Measurements from ENCODE around the gene HSPA5. TPM values are rescaled to one million over a fixed set of nuclear protein-coding genes. Genes with fewer than 3 reads are reported as not detected.
A peak's percentile ranks its signal among the peaks of the same experiment; 100 is the strongest.

Gene HSPA5
- total RNA-seq, 1 experiment from 2014 or later: 259 TPM

- CTCF ChIA-PET: no interaction called here
- H3K4me3 Mint-ChIP-seq (ENCODE audit: low read depth, unreplicated experiment): no peak overlapping the region
- no peaks in the 10 kb centered on the region for H3K9me3 Mint-ChIP-seq (ENCODE audit: low read depth, unreplicated experiment)
- peaks cover 11% of the 10 kb centered on the region for H3K4me1 Mint-ChIP-seq (ENCODE audit: low read depth, unreplicated experiment)
- no peak for DNase-seq
- TF ChIP-seq CTCF (IDR thresholded peaks at IDR 0.05; ENCODE audit: unreplicated experiment): no peak
- no peaks in the 10 kb centered on the region for H3K27me3 Mint-ChIP-seq (ENCODE audit: unreplicated experiment)
- peaks cover 7% of the 10 kb centered on the region for H3K36me3 Mint-ChIP-seq (ENCODE audit: insufficient read depth, unreplicated experiment)
- BruUV-seq (replicated peaks): no TSS peak
- peak overlapping the region; percentile 36 for H3K27ac Mint-ChIP-seq (ENCODE audit: unreplicated experiment)
- intact Hi-C loops (cut with micrococcal nuclease; ENCODE audit: unreplicated experiment): no loop called here
These were observed 36.3 kb upstream of the HSPA5 start for GRCh38 chr9:125277411-125277810.

GRCh38 chr9:125276771-125277170 lies 35.6 kb upstream of the HSPA5 start:
- TF ChIP-seq CTCF (IDR thresholded peaks at IDR 0.05; ENCODE audit: unreplicated experiment): no peak
- BruUV-seq (replicated peaks): no TSS peak
- Mint-ChIP-seq H3K27me3 (ENCODE audit: unreplicated experiment) (no peaks in the 10 kb centered on the region), H3K36me3 (ENCODE audit: insufficient read depth, unreplicated experiment) (peaks cover 12% of the 10 kb centered on the region), H3K4me1 (ENCODE audit: low read depth, unreplicated experiment) (peaks cover 11% of the 10 kb centered on the region), H3K9me3 (ENCODE audit: low read depth, unreplicated experiment) (no peaks in the 10 kb centered on the region), H3K4me3 (ENCODE audit: low read depth, unreplicated experiment) (no peak overlapping the region), H3K27ac (ENCODE audit: unreplicated experiment) (peak overlapping the region; percentile 36)
- no peak for DNase-seq
- intact Hi-C loops (cut with micrococcal nuclease; ENCODE audit: unreplicated experiment): no loop called here
- CTCF ChIA-PET: no interaction called here

GRCh38 chr9:125272697-125273096 lies 31.6 kb upstream of the HSPA5 start:
- no TSS peak for BruUV-seq (replicated peaks)
- peak; percentile 15 for DNase-seq
- H3K27ac Mint-ChIP-seq (ENCODE audit: unreplicated experiment): peak overlapping the region; percentile 83

GRCh38 chr9:125271081-125271480 lies 29.9 kb upstream of the HSPA5 start:
- H3K27ac Mint-ChIP-seq (ENCODE audit: unreplicated experiment): no peak overlapping the region
- no peak for TF ChIP-seq CTCF (IDR thresholded peaks at IDR 0.05; ENCODE audit: unreplicated experiment)
- CTCF ChIA-PET: no interaction called here
- BruUV-seq (replicated peaks): no TSS peak
- no peak overlapping the region for H3K4me3 Mint-ChIP-seq (ENCODE audit: low read depth, unreplicated experiment)
- intact Hi-C loops (cut with micrococcal nuclease; ENCODE audit: unreplicated experiment): no loop called here
- H3K4me1 Mint-ChIP-seq (ENCODE audit: low read depth, unreplicated experiment): peaks cover 11% of the 10 kb centered on the region
- DNase-seq: no peak
- no peaks in the 10 kb centered on the region for H3K9me3 Mint-ChIP-seq (ENCODE audit: low read depth, unreplicated experiment)
- peaks cover 12% of the 10 kb centered on the region for H3K36me3 Mint-ChIP-seq (ENCODE audit: insufficient read depth, unreplicated experiment)
- no peaks in the 10 kb centered on the region for H3K27me3 Mint-ChIP-seq (ENCODE audit: unreplicated experiment)

More at GRCh38 chr9:125272697-125273096, 31.6 kb upstream of the HSPA5 start:
- intact Hi-C loops (cut with micrococcal nuclease; ENCODE audit: unreplicated experiment): loop anchor here (1.0 kb wide), 1 partner anchor 31 kb away; the partner anchor contains the start of gene HSPA5
- CTCF ChIA-PET: interaction anchor here (0.7 to 1.2 kb wide), 3 partner anchors 11 to 1168 kb away, joined by 3 to 6 read pairs (median 4); partner anchors contain the start of gene GAPVD1
- Mint-ChIP-seq H3K36me3 (ENCODE audit: insufficient read depth, unreplicated experiment) (peaks cover 12% of the 10 kb centered on the region), H3K4me3 (ENCODE audit: low read depth, unreplicated experiment) (peak overlapping the region; percentile 34), H3K9me3 (ENCODE audit: low read depth, unreplicated experiment) (no peaks in the 10 kb centered on the region), H3K27me3 (ENCODE audit: unreplicated experiment) (no peaks in the 10 kb centered on the region), H3K4me1 (ENCODE audit: low read depth, unreplicated experiment) (peaks cover 11% of the 10 kb centered on the region)
- no peak for TF ChIP-seq CTCF (IDR thresholded peaks at IDR 0.05; ENCODE audit: unreplicated experiment)

Data from Calu3 (cell line).